NK-92 treated with Interleukin-12 subunit alpha and Interleukin-12 subunit beta, amount 100 ng/mL, for 24 hours (cell line): ENCODE results near the gene FSIP1.
A peak's percentile ranks its signal among the peaks of the same experiment; 100 is the strongest.
"Not testable (repeated sequence)": the region's sequence is repeated elsewhere in the genome, so short reads cannot be mapped to it uniquely, and the experiment has no call there.

Source experiments
- DNase-seq: peaks from one replicate; lab custom pipeline; 2025; lab: John Stamatoyannopoulos, UW

Gene FSIP1

DNA sequence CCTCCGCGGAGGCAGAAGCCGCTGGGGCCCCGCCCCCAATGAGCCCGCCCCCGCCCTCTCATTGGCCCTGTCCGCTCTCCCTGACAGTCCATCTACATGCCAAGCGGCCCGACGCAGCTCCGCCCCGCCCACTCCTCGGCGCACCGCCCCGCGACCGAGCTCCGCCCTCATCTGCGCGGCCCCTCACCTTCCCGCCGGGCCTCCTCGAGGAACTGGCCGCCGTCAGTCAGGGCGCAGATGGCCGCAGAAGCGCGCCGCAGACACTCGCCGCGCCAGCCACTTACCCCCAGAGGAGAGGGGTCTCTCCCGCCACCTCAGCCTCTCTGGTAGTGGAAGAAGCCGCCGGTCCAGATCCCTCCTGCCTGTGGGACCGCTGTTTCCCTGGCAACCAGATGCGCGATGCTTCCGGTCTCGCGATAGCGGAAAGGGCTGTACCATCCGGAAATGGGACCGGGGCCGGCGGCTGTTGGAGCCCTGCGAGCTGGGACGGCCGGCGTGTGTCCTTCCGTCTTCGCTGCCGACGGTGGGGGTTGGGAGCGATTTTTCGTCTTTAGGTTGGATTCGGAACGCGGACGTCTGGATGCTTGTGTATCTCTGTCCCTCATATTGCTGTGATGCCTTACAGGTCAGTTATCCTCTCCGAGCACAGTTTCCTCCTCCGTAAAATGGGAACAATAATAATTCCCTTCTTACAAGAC is at the start of gene FSIP1:
Gene FSIP1 (minus strand): TSS at position 401 of the 698 bp plus-strand sequence. CDS start 6,317 bp downstream, outside the sequence.
- DNase-seq, result peak; percentile 97

DNA sequence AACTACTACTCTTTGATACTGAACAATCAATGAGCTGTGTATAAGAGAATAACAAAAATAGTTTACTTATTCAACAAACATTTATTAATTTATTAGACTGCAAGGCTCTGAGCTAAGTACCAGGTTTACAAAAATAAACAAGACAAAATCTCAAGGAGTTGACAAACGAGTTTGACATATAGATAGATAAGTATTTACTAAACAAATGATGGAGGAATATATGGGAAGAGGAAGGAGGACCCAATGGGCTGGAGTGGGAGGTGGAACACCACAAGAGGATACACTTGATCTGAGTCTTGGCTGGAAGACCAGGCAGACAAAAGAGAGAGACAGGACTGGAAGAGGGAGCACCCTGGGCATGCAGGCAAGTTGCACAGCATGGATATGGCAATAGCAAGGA is 47.5 kb upstream of the FSIP1 start:
- DNase-seq, result no peak

DNA sequence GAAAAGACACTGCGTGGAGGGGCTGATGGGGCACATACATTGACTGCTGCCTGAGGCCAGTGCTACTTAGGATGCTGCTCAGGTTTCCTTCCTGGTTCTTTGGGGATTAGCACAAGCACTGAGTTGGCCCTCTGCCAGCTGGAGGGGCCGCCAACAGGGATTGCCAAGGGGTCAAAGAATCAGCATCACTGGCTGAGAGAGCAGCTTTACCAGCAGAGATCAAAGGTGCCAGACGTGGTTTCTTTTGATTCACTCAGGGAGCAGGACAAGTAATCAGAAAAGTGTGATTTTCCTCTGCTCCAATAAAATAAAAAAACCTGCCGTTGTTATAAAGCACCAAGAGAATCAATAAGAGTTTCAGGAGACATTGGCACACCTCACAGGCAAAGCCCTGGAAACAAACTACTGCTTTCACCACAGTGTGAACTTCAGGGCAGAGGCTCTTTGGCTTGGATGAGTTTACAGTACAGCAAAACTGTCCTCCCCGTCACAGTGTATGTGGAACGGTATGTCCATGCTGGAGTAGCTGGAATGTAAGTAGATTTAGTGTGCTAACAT is 45.8 kb upstream of the FSIP1 start:
- no peak for DNase-seq

DNA sequence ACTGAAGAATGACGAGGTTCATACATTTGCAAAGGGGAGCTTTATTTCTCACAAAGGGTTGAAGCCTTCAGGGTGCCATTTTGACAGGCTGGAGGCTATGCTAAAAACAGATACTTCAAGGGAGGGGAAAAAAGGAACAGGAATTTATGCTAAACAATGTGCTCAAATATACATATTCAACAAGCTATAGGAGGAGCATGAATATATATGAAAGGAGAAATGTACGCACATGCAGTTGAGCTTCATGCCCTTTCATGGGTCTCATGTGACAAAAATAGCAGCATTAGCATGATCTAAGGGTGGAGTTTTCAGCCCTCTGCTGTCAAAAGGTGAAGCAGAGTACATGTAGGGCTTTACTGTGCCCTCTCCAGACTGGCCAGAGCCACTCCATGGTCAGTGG is 44.3 kb upstream of the FSIP1 start:
- DNase-seq, result no peak

- no peak for DNase-seq
Observed at GRCh38 chr15:39823634-39824033, 41.0 kb upstream of the FSIP1 start.

GRCh38 chr15:39820050-39820602 is 37.5 kb upstream of the FSIP1 start:
- DNase-seq, result no peak

DNA sequence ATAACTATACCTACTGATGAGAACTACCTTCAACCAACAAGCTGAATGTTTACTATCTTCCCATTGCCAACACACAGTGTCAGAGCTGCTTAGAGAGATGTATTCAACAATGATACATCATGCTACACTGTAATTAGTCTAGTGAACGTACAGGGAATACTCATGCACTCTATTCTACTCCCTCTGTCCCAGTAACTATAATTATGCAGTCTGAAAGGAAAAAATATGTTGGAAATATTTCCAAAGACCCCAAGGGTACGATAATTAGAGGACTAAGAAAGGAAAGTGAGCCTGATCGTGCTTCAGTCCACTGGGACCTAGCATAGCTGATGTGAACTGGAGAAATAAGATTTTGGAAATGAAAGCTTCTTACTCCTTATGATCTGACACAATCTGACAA is 36.9 kb upstream of the FSIP1 start:
- no peak for DNase-seq

GRCh38 chr15:39817892-39818291 is 35.3 kb upstream of the FSIP1 start:
- no peak for DNase-seq

DNA sequence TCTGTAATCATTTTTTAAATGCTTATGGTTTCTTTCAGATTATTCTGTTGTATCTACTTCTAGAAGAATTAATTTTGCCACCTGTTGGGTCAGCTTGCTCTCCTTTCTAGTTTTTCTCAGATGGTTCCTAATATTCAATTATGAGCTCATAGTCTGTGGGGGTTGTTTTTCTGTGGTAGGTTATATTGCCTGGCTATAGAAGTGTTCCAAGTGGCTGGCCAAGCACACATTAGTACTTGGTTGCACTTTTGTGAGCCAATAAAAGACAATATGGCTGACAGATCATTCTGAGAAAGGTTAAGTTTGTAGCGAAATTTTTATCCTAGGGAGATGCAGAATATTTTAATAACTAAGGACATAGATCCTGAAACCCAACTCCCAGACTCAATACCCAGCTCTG is 31.8 kb upstream of the FSIP1 start:
- DNase-seq, result no peak

DNA sequence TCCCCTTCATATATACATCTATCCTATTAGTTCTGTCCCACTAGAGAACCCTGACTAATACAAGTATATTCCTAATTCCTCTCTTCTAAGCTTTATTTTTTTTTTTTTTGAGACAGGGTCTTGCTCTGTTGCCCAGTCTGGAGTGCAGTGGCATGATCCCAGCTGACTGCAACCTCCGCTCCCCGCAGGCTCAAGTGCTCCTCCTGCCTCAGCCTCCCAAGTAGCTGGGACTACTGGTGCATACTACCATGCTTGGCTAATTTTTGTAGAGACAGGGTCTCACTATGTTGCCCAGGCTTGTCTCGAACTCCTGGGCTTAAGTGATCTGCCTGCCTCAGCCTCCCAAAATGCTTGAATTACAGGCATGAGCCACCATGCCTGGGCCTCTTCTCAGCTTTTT is 30.0 kb upstream of the FSIP1 start:
- not testable (repeated sequence) for DNase-seq

- no peak for DNase-seq
Observed at GRCh38 chr15:39808909-39809308, 26.3 kb upstream of the FSIP1 start.

GRCh38 chr15:39807791-39808190 is 25.1 kb upstream of the FSIP1 start:
- no peak for DNase-seq

DNA sequence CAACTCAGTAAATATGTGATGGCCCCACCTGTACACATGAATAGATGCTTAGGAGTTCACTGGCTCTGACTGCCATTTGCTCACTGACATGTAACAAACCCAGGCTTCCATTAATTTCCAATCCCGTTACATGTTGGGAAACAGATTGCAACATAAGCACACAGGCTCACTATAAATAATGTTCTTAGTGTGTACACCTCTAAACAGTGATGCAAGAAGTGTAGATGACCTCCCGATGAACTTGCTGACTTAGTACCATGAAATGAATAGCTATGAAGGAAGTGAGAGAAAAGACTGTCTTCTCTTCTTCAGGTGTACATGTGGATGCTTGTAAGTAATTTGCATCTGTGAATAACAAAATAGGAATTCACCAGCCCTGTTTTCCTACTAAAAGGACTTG is 21.4 kb upstream of the FSIP1 start:
- no peak for DNase-seq

GRCh38 chr15:39803016-39803415 is 20.4 kb upstream of the FSIP1 start:
- DNase-seq, result no peak

- no peak for DNase-seq
Observed at GRCh38 chr15:39801641-39802309, 19.1 kb upstream of the FSIP1 start.

DNA sequence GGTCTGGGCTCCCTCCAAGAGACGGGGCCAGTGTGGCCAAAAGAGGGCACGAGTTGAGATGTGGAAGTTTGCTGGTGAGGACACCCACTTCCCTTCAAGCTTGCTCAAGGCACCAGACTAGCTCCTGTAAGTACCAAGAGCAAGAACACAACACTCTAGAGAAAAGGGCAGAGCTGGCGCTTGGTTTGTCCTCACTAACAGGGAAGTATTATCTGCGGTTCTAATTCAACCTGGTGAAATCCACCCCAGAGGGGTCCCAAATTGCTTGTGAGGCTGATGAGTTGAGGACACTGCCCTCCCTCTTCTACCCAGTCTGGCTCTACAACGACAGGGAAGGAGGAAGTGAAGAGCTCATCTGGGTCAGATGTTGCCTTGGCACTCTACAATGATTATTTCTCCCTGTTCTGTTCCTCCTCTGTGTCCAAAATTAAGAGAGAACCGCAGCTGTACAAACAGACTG is 16.9 kb upstream of the FSIP1 start:
- no peak for DNase-seq

DNA sequence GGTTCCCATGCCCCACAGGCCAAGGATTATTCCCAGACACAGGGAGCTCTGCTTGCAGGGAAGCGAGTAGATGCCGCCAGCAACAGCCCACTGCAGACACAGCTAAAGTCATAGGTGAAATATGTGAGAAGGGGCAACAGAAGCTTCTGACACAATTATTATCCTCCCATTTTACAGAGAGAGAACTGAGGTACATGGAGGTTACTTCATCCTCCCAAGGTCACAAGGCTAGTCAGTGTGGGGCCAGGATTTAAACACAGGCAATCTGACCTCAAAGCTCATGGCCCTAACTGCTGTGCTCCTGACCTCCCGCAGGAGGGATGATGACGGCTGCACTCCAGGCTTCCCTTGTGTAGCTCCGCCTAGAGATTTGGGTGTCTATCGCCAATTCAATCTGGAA is 15.7 kb upstream of the FSIP1 start:
- DNase-seq, result no peak

GRCh38 chr15:39797407-39797806 is 14.8 kb upstream of the FSIP1 start:
- DNase-seq, result no peak

DNA sequence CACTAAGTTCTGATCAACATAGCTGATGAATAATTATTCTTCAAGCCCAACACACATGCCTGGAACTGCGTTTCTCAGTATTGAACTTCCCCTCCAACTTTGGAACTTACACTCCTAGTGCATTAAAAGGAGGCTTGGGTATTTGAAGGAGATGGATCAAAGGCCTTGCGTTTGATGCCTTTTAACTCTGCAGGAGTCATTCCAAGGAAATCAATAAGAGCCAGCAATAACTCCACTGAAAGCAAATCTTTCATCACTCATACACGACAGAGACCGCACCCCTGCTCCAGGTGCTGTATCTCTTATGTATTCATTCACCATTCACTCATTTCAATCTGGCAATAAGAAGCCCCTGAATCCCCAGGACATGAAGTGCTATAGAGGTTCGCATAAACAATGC is 14.0 kb upstream of the FSIP1 start:
- no peak for DNase-seq

DNA sequence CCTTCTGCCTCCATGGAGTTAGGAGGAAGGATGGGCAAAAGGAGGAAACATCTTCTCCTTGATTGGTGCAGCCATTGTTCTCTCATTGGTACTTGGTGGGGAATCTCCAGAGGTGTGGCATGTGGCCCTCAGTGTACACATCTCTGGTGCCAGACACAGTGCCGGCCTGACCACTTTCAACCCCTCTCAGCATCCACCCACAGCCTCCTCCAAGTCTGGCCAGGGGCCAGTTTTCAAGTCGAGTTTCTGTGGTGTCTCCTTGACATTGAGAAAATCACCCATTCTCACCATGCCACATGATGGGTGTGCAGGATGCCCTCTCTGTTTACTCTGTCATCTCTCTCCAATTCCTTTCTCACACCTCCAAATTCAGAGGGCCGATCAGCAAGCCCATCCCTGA is 12.8 kb upstream of the FSIP1 start:
- no peak for DNase-seq

DNA sequence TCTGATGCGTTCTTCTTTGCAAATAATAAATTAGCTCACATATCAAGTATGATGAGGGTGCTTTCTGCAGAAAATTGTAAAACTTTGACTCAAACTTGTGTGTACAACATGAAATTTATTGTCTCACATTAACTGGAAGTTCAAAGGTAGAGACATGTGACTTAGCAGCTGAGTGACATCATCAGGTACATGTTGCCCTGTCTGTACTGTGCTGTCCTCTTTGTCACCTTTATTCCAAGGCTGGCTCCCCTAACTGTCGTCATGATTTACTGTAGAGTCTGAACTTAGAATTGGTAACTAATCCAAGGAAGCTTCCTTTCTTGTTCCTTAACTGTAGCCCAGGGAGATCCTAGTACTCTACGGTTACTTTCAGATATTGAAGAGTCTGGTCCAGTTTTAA is 12.3 kb upstream of the FSIP1 start:
- no peak for DNase-seq

GRCh38 chr15:39793923-39794322 is 11.3 kb upstream of the FSIP1 start:
- DNase-seq, result no peak

- no peak for DNase-seq
Observed at GRCh38 chr15:39792844-39793335, 10.2 kb upstream of the FSIP1 start.
